Stomach (tissue), 9 donors: ENCODE measurements around the gene LTA. TPM values are rescaled to one million over a fixed set of nuclear protein-coding genes. Genes with fewer than 3 reads are reported as not detected.
A peak's percentile ranks its signal among the peaks of the same experiment; 100 is the strongest.

Experiments
- DNase-seq, 2 donors: peaks; one replicate each; pipeline versions ENCODE4 v3.0.0 to v3.0.0-alpha.2; 2013 to 2019
- H3K27ac ChIP-seq, 5 donors: fragments of 200-600 bp in 4 of 5; sonication (generic) in 4 of 5; one replicate each; pipeline ENCODE4 v1.5.1; 2013 to 2019; ENCODE audit warnings: mild to moderate bottlenecking in 1 of 5, moderate library complexity in 1 of 5
- H3K27me3 ChIP-seq, 3 donors: fragments of 200-600 bp; sonication (generic); one replicate each; pipeline ENCODE4 v1.5.1; 2017 to 2019; ENCODE audit warnings: mixed run types in 1 of 3
- H3K36me3 ChIP-seq, 4 donors: fragments of 200-600 bp; sonication (generic); 1 replicate in 3 of 4; 2 replicates in 1 of 4; pipeline ENCODE4 v1.5.1; 2016 to 2019
- H3K4me1 ChIP-seq, 4 donors: fragments of 200-600 bp; sonication (generic); one replicate each; pipeline ENCODE4 v1.5.1; 2016 to 2019
- H3K4me3 ChIP-seq, 4 donors: fragments of 200-600 bp; sonication (generic) in 3 of 4; one replicate each; pipeline ENCODE4 v1.5.1; 2016 to 2019; ENCODE audit warnings: mild to moderate bottlenecking in 1 of 4
- H3K9me3 ChIP-seq, 4 donors: fragments of 200-600 bp; sonication (generic); one replicate each; pipeline ENCODE4 v1.5.1; 2016 to 2019
- EP300 ChIP-seq: sonication (generic); formaldehyde crosslinking; IDR thresholded peaks from one replicate; pipeline ENCODE4 v1.6.1; 2017; ENCODE audit warnings: antibody characterized with exemption
- POLR2A ChIP-seq, 4 donors: fragments of 450-650 bp; IDR thresholded peaks; one replicate each; pipeline ENCODE4 v1.6.1; 2016; ENCODE audit warnings: antibody characterized with exemption in 4 of 4, control low read depth in 2 of 4, mild to moderate bottlenecking in 1 of 4, moderate library complexity in 1 of 4
- POLR2AphosphoS5 ChIP-seq, 3 donors: sonication (generic); formaldehyde crosslinking; IDR thresholded peaks; one replicate each; pipeline ENCODE4 v1.6.1; 2016; ENCODE audit warnings: antibody characterized with exemption in 3 of 3
- WGBS, 5 donors: extraction: QIAGEN DNeasy Blood & Tissue Kit in 3 of 5; methylation state at CpG; one replicate each; pipeline versions ENCODE4 v1.1.5 to v1.1.7; 2013 to 2018; 5-methylcytosine and 5-hydroxymethylcytosine counted together
- intact Hi-C: fragments of 100-400 bp; cut with DNase I; formaldehyde crosslinking; loops from one replicate; pipeline ENCODE4 v1.15.1; 2023; ENCODE audit warnings: low total_unique reads
- polyA plus RNA-seq, 3 donors: library from polyadenylated mRNA; stranded (reverse); fragments of 200-250 nt; gene quantifications; one replicate each; pipeline ENCODE4 v1.2.3, GENCODE V29; 2013
- total RNA-seq, 5 donors: library from RNA; depleted of rRNA; stranded (reverse); fragments of >200 nt; gene quantifications; one replicate each; pipeline versions ENCODE4 v1.1.0 to v1.2.3, GENCODE V29; 2014 to 2016
- TF ChIP-seq, protein P1 (sequence below), 7 experiments: fragments of 450-650 bp in 4 of 7; fragments of 200-600 bp in 3 of 7; sonication (generic) in 3 of 7; IDR thresholded peaks; one replicate each; pipeline ENCODE4 v1.5.1; 2016 to 2019; ENCODE audit warnings: antibody characterized with exemption in 7 of 7, control low read depth in 2 of 7, mild to moderate bottlenecking in 1 of 7
- donor health status: healthy with polysubstance abuse.
- donor health status: Bipolar disorder and iron deficiency.
- donor health status: healthy.

The LTA gene
- total and polyA plus RNA-seq, 8 donors, result 0.18 TPM; not detected in 7

DNA sequence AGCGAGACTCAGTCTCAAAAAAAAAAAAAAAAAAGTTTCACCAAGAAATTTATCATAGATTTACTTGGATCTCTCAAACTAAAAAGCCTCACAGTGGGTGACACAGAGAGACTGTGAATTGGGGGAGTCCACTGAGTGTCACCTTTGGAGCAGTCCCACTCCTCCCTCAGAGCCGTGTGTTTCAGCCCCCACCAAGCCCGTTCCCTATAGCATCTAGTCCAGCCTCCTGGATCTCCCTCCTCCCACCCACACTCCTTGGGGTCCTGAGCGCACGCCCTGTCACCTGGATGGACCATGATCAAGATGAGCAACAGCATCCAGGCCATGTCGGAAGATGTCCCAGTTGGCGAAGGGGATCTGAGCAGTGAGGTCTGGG lies 20.3 kb downstream of the LTA start:
- 87 to 96% (median 91%) methylated on average over 7 of the region's 7 CpGs for WGBS, 5 donors

DNA sequence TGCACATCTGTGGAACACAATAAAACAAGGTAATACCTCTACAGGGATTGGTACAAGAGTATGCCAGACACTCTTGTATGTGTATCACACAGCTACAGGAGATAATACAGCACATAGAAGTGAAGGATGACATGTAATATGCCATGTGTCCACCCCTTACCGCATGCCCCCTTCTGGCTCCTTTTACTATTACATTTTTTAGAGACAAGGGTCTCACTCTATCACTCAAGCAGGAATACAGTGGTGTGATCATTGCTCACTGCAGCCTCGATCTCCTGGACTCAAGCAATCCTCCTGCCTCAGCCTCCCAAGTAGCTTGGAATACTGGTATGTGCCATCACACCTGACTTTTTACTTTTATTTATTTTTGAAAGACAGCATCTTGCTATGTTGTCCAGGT lies 24.9 kb downstream of the LTA start:
- intact Hi-C loops, result no loop called here
- Histone ChIP-seq H3K27ac (no peak overlapping the region), H3K4me3 (no peak overlapping the region), H3K27me3 (no peaks in the 10 kb centered on the region), H3K4me1 (peaks cover 0 to 9% (median 0%) of the 10 kb centered on the region in 4 donors), H3K9me3 (no peaks in the 10 kb centered on the region), H3K36me3 (no peaks in the 10 kb centered on the region)
- TF ChIP-seq EP300 (no peak), POLR2A (IDR thresholded peaks at IDR 0.05) (no peak)
- TF ChIP-seq, protein P1, sequence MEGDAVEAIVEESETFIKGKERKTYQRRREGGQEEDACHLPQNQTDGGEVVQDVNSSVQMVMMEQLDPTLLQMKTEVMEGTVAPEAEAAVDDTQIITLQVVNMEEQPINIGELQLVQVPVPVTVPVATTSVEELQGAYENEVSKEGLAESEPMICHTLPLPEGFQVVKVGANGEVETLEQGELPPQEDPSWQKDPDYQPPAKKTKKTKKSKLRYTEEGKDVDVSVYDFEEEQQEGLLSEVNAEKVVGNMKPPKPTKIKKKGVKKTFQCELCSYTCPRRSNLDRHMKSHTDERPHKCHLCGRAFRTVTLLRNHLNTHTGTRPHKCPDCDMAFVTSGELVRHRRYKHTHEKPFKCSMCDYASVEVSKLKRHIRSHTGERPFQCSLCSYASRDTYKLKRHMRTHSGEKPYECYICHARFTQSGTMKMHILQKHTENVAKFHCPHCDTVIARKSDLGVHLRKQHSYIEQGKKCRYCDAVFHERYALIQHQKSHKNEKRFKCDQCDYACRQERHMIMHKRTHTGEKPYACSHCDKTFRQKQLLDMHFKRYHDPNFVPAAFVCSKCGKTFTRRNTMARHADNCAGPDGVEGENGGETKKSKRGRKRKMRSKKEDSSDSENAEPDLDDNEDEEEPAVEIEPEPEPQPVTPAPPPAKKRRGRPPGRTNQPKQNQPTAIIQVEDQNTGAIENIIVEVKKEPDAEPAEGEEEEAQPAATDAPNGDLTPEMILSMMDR (IDR thresholded peaks at IDR 0.05), result peak in 1 of 7 experiments; percentile 10
- DNase-seq, result peak in 1 of 2 donors; percentile 52
- 12 to 34% (median 19%) methylated on average over 2 of the region's 2 CpGs for whole genome bisulfite sequencing, 5 donors

More for the DNA sequence above, 20.3 kb downstream of the LTA start:
- no peak for TF ChIP-seq POLR2A (IDR thresholded peaks at IDR 0.05)
- TF ChIP-seq, protein P1 (IDR thresholded peaks at IDR 0.05), result no peak
- no peak for TF ChIP-seq EP300
- TF ChIP-seq POLR2AphosphoS5 (IDR thresholded peaks at IDR 0.05), result no peak
- peaks cover 0 to 11% (median 0%) of the 10 kb centered on the region in 4 donors for H3K4me1 ChIP-seq
- no peak overlapping the region for H3K4me3 ChIP-seq
- peaks cover 0 to 16% (median 0%) of the 10 kb centered on the region in 3 donors for H3K27me3 ChIP-seq
- no peak for DNase-seq
- no peaks in the 10 kb centered on the region for H3K9me3 ChIP-seq
- H3K36me3 ChIP-seq, result no peaks in the 10 kb centered on the region
- H3K27ac ChIP-seq, result no peak overlapping the region
- intact Hi-C loops, result no loop called here

DNA sequence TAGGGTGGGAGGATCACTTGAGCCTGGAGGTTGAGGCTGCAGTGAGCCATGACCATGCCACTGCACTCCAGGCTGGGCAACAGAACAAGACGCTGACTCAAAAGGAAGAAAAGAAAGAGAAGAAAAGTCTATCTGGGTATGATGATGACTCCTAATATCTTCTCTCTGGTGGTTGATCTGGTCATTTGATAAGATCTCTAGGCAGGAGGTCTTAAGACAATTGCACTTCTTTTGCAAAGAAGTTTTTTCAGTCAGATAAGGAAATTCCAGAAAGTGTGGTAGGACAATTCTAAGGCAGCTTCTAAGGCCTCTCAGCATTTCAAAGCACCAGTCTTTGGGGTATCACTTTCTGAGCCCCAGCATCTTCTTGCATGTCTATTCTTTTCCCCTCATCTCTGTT lies 35.2 kb downstream of the LTA start:
- WGBS, 5 donors, result 76 to 89% (median 85%) methylated on average over 1 of the region's 1 CpG
- H3K36me3 ChIP-seq, result no peaks in the 10 kb centered on the region
- H3K4me3 ChIP-seq, result no peak overlapping the region
- no peak for TF ChIP-seq POLR2A (IDR thresholded peaks at IDR 0.05)
- TF ChIP-seq EP300, result no peak
- TF ChIP-seq, protein P1 (IDR thresholded peaks at IDR 0.05), result no peak
- no peak for TF ChIP-seq POLR2AphosphoS5 (IDR thresholded peaks at IDR 0.05)
- intact Hi-C loops, result no loop called here
- H3K27ac ChIP-seq, result no peak overlapping the region
- no peaks in the 10 kb centered on the region for H3K27me3 ChIP-seq
- H3K9me3 ChIP-seq, result no peaks in the 10 kb centered on the region
- no peaks in the 10 kb centered on the region for H3K4me1 ChIP-seq
- DNase-seq, result no peak

DNA sequence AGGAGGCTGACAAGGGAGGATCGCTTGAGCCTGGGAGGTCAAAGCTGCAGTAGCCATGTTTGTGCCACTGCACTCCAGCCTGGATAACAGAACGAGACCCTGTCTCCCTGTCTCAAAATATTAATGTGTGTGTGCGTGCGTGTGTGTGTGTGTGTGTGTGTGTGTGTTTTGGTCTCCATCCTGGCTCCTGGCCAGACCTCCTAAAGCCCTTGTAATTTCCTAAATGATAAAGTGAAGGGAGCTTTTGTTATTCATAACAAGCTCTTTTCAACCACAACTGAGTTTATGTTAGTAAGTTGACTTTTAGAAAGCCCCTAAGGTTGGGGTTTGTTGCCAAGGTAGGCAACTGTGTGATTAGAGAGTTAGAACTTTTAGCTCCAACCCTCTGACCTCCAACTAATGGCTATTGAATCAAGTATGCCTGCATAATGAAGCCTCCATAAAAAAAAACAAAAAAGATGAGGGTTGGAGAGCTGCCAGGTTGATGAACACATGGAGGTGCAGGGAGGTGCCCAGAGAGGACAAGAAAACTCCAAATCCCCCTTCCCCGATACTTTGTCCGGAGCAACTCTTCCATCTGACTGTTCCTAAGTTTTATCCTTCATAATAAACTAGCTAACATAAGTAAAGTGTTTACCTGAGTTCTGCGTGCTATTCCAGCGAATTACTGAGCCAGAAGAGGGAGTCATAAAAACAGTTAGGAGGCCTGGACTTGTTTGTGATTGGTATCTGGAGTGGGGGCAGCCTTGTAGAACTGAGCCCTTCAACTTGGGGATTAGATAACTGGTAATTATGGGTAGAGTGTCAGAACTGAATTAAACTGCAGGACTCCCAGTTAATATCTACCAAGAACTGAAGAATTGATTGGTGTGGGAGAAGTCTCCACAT lies 37.7 kb downstream of the LTA start:
- Histone ChIP-seq H3K9me3 (no peaks in the 10 kb centered on the region), H3K36me3 (no peaks in the 10 kb centered on the region), H3K27ac (no peak overlapping the region), H3K27me3 (no peaks in the 10 kb centered on the region), H3K4me3 (no peak overlapping the region), H3K4me1 (no peaks in the 10 kb centered on the region)
- TF ChIP-seq EP300 (no peak), POLR2A (IDR thresholded peaks at IDR 0.05) (no peak), POLR2AphosphoS5 (IDR thresholded peaks at IDR 0.05) (no peak)
- TF ChIP-seq, protein P1 (IDR thresholded peaks at IDR 0.05), result no peak
- 54 to 69% (median 57%) methylated on average over 5 to 8 of the region's 8 CpGs for WGBS, 5 donors
- intact Hi-C loops, result no loop called here
- no peak for DNase-seq
